GM21737 (cell line): ENCODE results near the gene ZNF738.
"Not testable (repeated sequence)": the region's sequence is repeated elsewhere in the genome, so short reads cannot be mapped to it uniquely, and the experiment has no call there.

Source experiments
- ATAC-seq: cut with Tn5 transposase; IDR thresholded peaks from one replicate; pipeline ENCODE4 v1.9.1; 2021; ENCODE audit warnings: mild to moderate bottlenecking, moderate library complexity; ENCODE audit not compliant: unreplicated experiment

The ZNF738 gene

DNA sequence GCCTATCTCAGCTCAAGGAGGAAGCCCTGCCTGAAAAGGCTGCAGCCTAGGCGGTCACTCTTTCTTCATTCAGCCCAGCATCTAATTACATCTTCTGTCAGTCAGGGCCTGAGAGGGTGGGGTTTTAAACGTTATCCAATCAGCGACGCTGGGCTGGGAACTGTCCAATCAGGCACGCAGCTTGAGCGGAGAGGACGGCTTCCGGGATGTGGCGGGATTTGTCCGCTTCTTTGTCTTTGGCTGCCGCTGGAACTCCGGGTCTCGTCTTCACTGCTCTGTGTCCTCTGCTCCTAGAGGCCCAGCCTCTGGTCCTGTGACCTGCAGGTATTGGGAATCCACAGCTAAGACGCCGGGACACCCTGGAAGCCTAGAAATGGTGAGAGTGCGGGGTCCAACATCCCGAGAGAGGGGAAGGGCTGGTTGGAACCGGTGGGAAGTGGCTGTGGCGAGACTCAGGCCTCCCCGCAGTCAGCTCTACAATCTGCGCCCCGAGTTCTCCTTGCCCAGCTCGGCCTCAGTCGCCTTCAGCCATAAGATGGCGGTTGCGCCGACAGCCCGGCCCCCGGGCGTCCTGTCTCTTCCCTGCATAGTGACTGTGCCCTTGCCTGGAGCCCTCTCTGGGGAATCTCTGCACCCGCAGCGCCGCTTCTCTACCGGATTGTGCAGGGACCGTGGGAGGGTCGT is at the start of gene ZNF738:
Gene ZNF738 (plus strand): TSS at position 233 of the 684 bp plus-strand sequence. CDS start 141 bp downstream, at position 374.
- peak; percentile 96 for ATAC-seq

DNA sequence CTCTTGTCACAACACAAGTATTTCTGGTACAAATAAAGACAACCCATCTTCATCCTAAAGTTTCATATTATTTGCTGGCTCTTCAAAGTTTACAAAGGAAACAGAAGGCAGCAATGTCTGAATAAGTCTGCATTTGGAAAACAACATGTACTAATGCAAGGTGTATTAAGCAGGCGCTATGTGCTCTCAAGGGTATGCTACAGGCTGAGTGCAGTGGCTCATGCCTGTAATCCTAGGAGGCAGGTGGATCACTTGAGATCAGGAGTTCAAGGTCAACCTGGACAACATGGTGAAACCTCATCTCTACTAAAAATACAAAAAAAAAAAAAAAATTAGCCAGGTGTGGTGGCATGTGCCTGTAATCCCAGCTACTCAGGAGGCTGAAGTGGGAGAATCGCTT is 46.0 kb upstream of the ZNF738 start:
- not testable (repeated sequence) for ATAC-seq

DNA sequence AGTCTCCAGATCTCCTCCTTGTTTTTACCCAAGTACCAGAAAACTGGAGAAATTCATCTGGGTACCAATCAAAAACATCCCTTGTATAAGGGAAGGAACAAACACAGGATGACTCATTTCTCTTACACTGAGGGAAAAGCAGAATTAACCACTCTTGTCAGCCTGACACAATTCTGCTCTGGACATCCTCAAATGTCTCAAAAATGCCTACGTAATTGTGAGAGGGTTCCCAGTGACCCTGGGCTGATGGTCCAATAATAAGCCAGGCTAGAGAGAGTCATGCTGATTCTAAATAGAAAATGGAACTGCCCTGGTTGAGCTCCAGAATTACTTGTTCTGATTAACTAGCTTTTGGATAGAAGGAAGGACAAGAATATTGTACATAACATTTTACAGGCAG is 44.1 kb upstream of the ZNF738 start:
- no peak for ATAC-seq

DNA sequence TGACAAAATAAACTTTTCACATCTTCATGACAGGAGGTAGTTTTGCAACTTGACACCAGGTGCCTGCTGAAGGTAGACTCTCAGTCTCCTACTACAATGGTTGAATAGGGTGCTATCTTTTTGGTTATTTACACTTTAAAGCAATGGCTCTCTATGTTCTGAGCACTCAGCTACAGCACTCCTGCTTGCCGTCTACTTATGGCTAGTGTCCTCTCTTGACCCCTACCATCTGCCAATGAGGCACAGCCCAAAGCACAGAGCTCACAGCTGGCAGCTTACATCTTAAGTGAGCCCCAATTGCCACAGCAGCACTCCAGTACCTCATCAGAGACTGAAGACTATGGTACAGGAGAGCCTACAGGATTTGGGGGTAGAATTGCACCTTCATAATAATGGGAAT is 41.0 kb upstream of the ZNF738 start:
- no peak for ATAC-seq

DNA sequence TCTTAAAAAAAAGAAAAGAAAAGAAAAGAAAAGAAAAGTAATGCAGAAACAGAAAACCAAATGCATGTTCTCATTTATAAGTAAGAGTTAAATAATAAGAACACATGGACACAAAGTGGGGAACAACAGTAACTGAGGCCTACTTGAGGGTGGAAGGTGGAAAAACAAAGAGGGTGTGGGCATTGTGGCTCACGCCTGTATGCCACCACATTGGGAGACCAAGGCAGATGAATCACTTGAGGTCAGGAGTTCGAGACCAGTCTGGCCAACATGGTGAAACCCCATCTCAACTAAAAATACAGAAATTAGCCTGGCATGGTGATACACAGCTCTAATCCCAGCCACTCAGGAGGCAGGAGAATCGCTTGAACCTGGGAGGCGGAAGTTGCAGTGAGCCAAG is 37.7 kb upstream of the ZNF738 start:
- no peak for ATAC-seq

DNA sequence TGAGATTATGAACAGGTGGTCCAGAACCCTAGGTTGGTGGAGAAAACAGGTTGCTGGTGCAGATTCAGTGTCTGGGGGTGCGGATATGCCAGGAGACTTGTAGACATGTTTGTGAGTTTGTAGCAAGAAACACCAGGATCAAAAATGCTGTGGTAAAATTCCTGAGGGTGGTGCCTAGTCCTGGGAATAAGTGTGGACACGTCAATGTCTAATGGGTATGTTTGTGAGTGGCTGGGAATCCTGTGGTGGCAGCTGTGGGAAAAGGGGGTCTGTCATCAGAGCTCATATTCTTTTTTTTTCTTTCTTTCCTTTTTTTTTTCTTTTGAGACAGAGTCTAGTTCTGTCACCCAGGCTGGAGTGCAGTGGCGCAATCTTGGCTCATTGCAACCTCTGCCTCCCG is 36.8 kb upstream of the ZNF738 start:
- no peak for ATAC-seq

DNA sequence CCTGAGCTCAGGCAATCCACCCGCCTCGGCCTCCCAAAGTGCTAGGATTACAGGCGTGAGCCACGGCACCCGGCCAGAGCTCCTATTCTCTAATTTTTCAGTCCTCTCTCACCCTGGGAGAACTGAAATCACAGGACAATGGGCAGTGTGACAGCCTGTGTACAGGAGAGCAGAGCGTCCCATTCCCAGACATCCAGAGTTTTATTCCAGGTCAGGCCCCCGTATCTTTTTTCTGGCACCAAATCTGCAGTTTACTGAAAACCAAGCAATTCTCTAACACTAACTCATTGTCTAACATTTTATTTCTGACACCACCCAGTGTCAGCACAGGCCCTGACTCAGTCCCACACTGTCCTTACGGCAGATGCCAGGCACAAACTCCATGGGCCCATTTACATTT is 36.3 kb upstream of the ZNF738 start:
- ATAC-seq: no peak

DNA sequence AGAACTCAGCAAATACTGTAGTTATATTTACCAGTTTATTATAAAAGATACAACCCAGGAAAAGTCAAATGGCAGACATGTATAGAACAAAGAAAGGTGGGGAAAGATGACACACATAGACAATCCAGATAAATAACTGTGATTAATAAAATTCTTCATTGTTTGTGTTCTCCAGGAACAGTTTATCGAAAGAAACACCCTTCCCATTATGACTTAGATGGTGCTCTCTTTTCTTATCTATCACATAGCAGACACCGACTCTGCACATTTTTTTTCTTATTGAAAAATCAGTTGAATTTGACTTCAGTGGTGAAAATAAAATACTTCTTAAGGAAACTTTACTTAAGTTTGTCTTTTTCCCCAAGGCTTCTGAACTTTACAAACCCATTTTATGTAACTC is 35.8 kb upstream of the ZNF738 start:
- ATAC-seq: no peak

DNA sequence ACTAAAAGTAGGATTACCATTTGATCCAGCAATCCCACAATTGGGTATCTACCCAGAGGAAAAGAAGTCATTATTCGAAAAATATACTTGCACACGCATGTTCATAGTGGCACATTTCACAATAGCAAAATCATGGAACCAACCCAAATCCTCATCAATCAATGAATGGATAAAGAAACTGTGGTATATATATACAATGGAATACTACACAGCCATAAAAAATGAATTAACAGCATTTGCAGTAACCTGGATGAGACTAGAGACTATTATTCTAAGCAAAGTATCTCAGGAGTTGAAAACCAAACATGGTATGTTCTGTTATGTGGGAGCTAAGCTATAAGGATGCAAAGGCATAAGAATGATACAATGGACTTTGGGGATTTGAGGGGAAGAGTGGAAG is 32.6 kb upstream of the ZNF738 start:
- ATAC-seq: no peak

DNA sequence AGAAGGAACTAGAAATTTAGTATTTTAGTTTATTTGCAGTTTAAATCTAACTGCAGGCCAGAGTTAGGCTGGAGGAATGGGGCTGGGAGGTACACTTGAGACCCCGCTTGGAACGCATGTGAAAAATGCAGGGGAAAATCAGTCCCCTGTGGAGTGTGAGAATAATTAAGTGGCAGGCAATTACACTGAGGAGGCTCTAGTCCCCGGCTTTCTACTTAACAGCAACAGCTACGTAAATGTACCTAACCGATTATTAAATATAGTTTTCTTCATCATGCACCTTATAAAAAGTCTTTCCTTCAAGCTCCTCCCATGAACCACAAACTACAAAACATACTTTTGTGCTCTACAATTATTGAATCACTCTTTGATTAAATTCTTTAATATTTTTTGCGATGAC is 30.4 kb upstream of the ZNF738 start:
- ATAC-seq: no peak

DNA sequence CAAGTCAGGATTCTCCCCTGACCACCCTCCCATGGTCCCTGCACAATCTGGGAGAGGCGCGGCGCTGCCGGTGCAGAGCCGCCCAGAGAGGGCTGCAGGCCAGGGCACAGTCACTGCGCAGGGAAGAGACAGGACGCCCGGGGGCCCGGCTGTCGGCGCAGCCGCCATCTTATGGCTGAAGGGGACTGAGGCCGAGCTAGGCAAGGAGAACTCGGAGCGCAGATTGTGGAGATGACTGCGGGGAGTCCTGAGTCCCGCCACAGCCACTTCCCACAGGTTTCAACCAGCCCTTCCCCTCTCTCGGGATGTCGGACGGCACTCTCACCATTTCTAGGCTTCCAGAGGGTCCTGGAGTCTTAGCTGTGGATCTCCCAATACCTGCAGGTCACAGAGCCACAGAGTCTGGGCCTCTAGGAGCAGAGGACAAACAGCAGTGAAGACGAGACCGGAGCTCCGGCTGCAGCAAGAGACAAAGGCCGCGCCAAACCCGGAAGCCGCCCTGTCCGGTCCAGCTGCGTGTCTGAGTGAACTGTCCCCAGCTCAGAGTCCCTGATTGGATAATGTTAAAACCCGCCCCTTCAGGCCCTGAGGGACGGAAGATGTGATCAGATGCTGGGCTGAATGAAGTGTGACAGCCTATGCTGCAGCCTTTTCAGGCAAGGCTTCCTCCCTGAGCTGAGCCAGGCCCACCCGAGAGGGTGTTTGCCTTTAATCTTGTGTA is 29.8 kb upstream of the ZNF738 start, which contains the start of gene ZNF708:
Gene ZNF708 (minus strand): TSS at position 526 of the 721 bp plus-strand sequence. CDS start 198 bp downstream, at position 328.
- peak; percentile 99 for ATAC-seq

DNA sequence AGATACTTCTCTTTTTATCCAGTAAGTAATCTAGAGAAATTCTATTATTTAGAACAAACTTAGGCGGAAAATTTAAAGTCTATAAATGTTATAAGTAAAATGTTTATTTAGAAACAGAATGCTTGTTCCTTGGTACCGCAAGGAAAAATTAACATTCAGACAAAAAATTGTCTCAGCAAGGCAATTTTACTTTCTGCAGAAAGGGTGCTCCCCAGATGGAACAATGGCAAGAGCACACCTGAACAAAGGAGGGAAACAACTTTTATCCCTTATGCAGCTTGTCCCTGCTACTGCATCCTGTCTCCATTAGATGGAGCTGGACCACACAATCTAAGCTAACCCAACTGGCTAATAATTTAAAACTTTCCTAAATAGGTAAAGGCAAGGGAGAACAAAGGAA is 23.1 kb upstream of the ZNF738 start:
- no peak for ATAC-seq

DNA sequence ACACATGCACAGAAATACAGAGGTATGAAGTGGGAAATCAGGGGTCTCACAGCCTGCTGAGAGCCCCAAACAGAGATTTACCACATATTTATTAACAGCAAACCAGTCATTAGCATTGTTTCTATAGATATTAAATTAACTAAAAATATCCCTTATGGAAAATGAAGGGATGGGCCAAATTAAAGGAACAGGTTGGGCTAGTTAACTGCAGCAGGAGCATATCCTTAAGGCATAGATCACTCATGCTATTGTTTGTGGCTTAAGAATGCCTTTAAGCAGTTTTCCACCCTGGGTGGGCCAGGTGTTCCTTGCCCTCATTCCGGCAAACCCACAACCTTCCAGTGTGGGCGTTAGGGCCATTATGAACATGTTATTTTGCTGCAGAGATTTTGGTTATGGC is 14.0 kb upstream of the ZNF738 start:
- ATAC-seq: not testable (repeated sequence)

DNA sequence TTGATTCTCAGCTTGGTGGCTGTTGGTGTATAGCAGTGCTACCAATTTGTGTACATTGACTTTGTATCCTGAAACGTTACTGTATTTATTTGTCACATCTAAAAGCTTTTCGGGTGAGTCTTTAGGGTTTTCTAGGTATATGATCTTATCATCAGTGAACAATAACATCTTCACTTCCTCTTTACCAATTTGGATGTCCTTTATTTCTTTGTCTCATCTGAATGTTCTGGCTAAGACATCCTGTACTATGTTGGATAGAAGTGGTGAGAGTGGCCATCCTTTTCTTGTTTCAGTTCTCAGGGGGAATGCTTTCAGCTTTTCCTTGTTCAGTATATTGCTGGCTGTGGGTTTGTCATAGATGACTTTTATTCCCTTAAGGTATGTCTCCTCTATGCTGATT is 6.0 kb upstream of the ZNF738 start:
- no peak for ATAC-seq

DNA sequence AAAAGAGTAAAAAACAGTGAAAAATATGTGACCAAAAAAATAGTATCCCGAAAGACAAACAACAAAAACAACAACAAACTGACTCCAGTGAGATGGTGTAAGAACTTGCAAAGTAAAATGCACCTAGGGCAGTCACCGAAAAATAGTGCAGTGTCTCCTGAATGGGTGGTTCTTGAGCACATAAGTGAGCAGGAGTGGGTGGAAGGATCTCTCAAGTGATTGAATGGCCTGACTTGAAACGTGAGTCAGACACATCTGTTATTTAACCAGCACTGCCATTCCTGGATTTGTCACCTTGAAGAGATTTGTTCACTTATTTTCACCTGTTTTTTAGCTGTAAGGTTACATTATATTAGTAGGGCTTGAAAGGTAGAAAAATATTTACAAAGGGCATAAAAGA is 3.5 kb downstream of the ZNF738 start:
- ATAC-seq: no peak

DNA sequence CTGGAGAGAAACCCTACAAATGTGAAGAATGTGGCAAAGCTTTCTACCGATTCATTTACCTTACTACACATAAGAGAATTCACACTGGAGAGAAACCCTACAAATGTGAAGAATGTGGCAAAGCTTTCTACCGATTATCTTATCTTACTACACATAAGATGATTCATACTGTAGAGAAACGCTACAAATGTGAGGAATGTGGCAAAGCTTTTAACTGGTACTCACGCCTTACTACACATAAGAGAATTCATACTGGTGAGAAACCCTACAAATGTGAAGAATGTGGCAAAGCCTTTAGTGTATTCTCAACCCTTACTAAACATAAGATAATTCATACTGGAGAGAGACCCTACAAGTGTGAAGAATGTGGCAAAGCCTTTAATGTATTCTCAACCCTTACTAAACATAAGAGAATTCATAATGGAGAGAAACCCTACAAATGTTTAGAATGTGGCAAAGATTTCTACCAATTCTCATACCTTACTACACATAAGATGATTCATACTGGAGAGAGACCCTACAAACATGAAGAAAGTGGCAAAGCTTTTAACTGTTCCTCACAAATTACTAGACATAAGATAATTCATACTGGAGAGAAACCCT is 25.3 kb downstream of the ZNF738 start:
- no peak for ATAC-seq

DNA sequence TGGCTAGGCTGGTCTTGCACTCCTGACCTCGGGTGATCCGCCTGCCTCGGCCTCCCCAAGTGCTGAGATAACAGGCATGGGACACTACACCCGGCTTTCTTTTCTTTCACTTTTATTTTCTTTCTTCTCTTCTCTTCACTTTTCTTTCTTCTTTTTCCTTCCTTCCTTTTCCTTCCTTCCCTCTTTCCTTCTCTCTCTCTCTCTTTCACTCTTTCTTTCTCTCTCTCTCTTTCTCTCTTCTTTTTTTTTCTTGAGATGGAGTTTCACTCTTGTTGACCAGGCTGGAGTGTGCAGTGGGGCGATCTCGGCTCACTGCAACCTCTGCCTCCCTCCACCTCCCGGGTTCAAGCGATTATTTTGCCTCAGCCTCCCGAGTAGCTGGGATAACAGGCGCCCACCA is 37.3 kb downstream of the ZNF738 start:
- no peak for ATAC-seq

DNA sequence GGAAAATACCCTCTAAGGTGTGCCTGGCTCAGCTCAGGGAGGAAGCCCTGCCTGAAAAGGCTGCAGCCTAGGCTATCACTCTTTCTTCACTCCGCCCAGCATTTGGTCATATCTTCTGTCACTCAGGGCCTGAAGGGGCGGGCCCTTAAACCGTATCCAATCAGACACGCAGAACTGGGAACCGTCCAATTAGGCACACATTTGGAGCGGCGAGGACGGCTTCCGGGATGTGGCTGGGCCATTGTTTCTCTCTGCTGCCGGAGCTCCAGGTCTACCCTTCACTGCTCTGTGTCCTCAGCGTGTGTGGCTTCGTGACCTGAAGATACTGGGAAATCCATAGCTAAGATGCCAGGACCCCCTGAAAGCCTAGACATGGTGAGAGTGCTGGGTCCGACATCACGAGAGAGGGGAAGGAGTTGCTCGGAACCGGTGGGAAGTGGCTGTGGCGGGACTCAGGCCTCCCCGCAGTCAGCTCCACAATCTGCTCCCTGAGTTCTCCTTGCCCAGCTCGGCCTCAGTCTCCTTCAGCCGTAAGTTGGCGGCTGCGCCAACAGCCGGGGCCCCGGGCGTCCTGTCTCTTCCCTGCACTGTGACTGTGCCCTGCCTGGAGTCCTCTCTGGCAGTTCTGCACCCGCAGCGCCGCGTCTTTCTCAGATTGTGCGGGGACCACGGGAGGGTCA is 38.2 kb downstream of the ZNF738 start, which contains the start of gene ZNF493:
Gene ZNF493 (plus strand): TSS at position 241 of the 680 bp plus-strand sequence. CDS start 105 bp downstream, at position 346.
- ATAC-seq: peak; percentile 100

DNA sequence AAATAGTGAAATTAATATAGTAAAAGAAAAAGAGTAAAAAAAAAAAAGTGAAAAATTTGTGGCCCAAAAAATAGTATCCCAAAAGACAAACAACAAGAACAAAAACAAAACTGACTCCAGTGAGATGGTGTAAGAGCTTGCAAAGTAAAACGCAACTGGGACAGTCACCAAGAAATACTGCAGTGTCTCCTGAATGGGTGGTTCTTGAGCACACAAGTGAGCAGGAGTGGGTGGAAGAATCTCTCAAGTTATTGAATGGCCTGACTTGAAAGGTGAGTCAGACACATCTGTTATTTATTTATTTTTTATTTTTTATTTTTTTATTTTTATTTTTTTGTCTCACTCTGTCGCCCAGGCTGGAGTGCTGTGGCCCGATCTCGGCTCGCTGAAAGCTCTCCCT is 40.1 kb downstream of the ZNF738 start:
- ATAC-seq: no peak

DNA sequence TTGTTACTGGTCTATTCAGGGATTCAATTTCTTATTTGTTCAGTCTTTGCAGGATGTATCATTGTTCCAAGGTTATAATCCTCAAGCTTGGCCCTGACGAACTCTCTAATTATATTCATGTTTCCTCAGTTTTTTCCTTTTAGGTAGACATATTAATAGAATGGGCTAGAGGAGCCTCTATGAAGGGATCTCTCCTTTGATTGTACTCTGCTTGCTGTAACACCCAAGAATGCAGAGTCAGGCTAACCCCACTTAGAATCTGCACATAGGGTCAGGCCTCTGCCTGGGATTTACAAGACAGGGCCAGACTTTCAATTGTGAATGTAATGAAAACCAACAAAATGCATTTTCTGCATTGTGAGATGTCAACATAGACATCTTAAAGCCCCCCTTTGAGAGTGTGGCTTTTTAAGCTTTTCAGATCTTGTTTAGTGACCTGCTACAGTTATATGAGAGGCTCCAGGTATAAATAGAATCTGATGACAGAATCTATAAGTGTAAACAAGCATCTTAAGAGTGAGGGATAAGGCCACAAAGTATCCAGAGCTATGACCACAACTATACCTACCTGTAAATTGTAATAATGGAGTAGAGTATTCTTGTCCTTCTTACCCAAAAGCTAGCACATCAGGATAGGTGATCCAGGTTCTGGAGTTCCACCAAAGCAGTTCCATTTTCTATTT is 43.6 kb downstream of the ZNF738 start:
- ATAC-seq: no peak

DNA sequence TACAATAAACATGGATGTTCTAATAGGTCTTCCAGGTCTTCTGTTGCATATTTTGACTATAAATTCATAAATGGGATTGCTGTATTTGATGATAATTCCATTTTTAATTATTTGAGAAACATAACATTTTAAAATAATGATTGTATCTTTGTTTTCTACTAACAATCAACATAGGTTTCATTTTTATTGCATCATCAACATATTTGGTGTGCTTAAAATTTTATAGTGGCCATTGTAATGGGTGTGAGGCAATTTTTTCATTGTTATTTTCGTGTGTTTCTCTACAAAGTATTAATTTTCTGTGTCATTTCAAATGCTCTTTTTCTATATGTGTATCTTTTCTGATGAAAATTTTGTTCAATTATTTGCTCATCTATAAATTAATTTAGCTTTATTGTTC is 51.4 kb downstream of the ZNF738 start:
- ATAC-seq: no peak
